HepG2 (cell line): Measurements from ENCODE around the gene ANKS6. TPM values are rescaled to one million over a fixed set of nuclear protein-coding genes. Genes with fewer than 3 reads are reported as not detected.
"Not testable (repeated sequence)": the region's sequence is repeated elsewhere in the genome, so short reads cannot be mapped to it uniquely, and the experiment has no call there.

ENCODE experiments used
- ATAC-seq: fragments of 200-7000 bp; cut with Tn5 transposase; 3 replicates; pipeline ENCODE4 v1.9.1; 2020; ENCODE audit warnings: mild to moderate bottlenecking, moderate library complexity
- BruUV-seq: library from RNA; stranded (reverse); fragments of 400-500 nt; replicated peaks from 2 replicates; lab custom pipeline; 2021; lab: Mats Ljungman, UMichigan
- CTCF ChIA-PET: fragments of 300-600 bp; formaldehyde crosslinking; extraction: SDS; loops from one replicate; lab custom pipeline; 2021; ENCODE audit warnings: low total read pairs, inconsistent platforms, low intra/inter-chr PET ratio; lab: Yijun Ruan, JAX
- POLR2A ChIA-PET: fragments of 350-600 bp; sonication (Branson Sonifier 250); formaldehyde crosslinking; loops from one replicate; lab custom pipeline; 2020; ENCODE audit warnings: antibody characterized with exemption, inconsistent platforms; lab: Yijun Ruan, JAX
- DNase-seq: peaks from one replicate; pipeline ENCODE4 v3.0.0-alpha.2; 2015; ENCODE audit warnings: low spot score
- FAIRE-seq: peaks from 3 replicates; lab custom pipeline; 2011; peaks lifted over from hg19 to GRCh38; lab: Jason Lieb, UNC
- H2AFZ ChIP-seq: one replicate; pipeline ENCODE4 v1.6.1; 2011; ENCODE audit warnings: low read length, inconsistent platforms
- H3K27ac ChIP-seq: fragments of 300-600 bp; 3 replicates; pipeline ENCODE4 v1.8.0; 2011; ENCODE audit warnings: mixed run types, mild to moderate bottlenecking, mixed read lengths, low read length, inconsistent platforms; ENCODE audit not compliant: insufficient read depth; ENCODE audit errors: extremely low read length
- H3K27me3 ChIP-seq, 2 experiments: fragments of 200-600 bp in 1 of 2; 2 replicates in 1 of 2; 3 replicates in 1 of 2; pipeline versions ENCODE4 v1.6.0 to v1.8.0; 2011; ENCODE audit warnings: low read length in 2 of 2, mild to moderate bottlenecking in 2 of 2, moderate library complexity in 2 of 2, inconsistent platforms in 1 of 2; ENCODE audit not compliant: insufficient read depth in 2 of 2, control insufficient read depth in 1 of 2
- H3K36me3 ChIP-seq, 2 experiments: fragments of 200-600 bp in 1 of 2; replicated peaks in 1 of 2; 2 replicates in 1 of 2; 3 replicates in 1 of 2; pipeline versions ENCODE4 v1.5.1 to v1.8.0; 2011; ENCODE audit warnings: low read length in 2 of 2, inconsistent platforms in 1 of 2; ENCODE audit not compliant: insufficient read depth in 2 of 2, control insufficient read depth in 1 of 2
- H3K4me1 ChIP-seq: 2 replicates; pipeline ENCODE4 v1.5.1; 2012; ENCODE audit warnings: low read length, inconsistent platforms; ENCODE audit not compliant: insufficient read depth
- H3K4me2 ChIP-seq: 2 replicates; pipeline ENCODE4 v1.6.0; 2011; ENCODE audit warnings: low read depth, low read length, inconsistent platforms
- H3K4me3 ChIP-seq, 3 experiments: fragments of 200-600 bp in 1 of 3; sonication (generic), shearing (Covaris generic) in 1 of 3; replicated peaks in 1 of 3; 2 replicates each; pipeline ENCODE4 v1.5.1; 2011 to 2016; ENCODE audit warnings: low read length in 3 of 3, inconsistent platforms in 2 of 3, low read depth in 2 of 3, mild to moderate bottlenecking in 2 of 3, control low read depth in 1 of 3, mixed read lengths in 1 of 3; ENCODE audit not compliant: insufficient read depth in 1 of 3
- H3K79me2 ChIP-seq: one replicate; pipeline ENCODE4 v1.6.1; 2011; ENCODE audit warnings: low read length, inconsistent platforms; ENCODE audit not compliant: insufficient read depth
- H3K9ac ChIP-seq: 2 replicates; pipeline ENCODE4 v1.6.0; 2011; ENCODE audit warnings: mild to moderate bottlenecking, low read depth, low read length, inconsistent platforms; ENCODE audit not compliant: insufficient read depth
- H3K9me3 ChIP-seq: 2 replicates; pipeline ENCODE4 v1.5.1; 2012; ENCODE audit warnings: mild to moderate bottlenecking, low read length
- H4K20me1 ChIP-seq: 2 replicates; pipeline ENCODE4 v1.6.0; 2011; ENCODE audit warnings: inconsistent platforms, mild to moderate bottlenecking, low read length, moderate library complexity; ENCODE audit not compliant: insufficient read depth
- WGBS: methylation state at CpG from one replicate; pipeline ENCODE4 v1.1.6; 2017; ENCODE audit warnings: low lambda C conversion rate; 5-methylcytosine and 5-hydroxymethylcytosine counted together
- in situ Hi-C: cut with HindIII; loops from 2 replicates; pipeline ENCODE4 v1.10.0; 2017; ENCODE audit warnings: low pct_unique_long_range_greater_than_20kb; ENCODE audit not compliant: extremely low pct_ligation_motif_present
- intact Hi-C: fragments of 100-400 bp; cut with micrococcal nuclease; formaldehyde crosslinking; loops from one replicate; pipeline ENCODE4 v1.10.0; 2022; ENCODE audit not compliant: unreplicated experiment
- polyA plus RNA-seq, 8 experiments: library from polyadenylated mRNA; depleted of rRNA in 3 of 8; stranded (reverse) in 7 of 8; unstranded in 1 of 8; fragments of >200 nt; fragmentation: Illumina TruSeq in 4 of 8; extraction: Trizol in 4 of 8; gene quantifications; 2 replicates each; pipeline versions ENCODE4 v1.2.1 to v1.2.3, GENCODE V29; 2011 to 2016; ENCODE audit warnings: low read depth in 4 of 8, missing spikeins in 1 of 8, mixed read lengths in 1 of 8; ENCODE audit not compliant: insufficient read depth in 1 of 8
- total RNA-seq, 5 experiments: library from RNA; depleted of rRNA; stranded (reverse); fragments of >200 nt; fragmentation: Illumina TruSeq; extraction: Trizol; gene quantifications; 2 replicates each; pipeline ENCODE4 v1.2.3, GENCODE V29; 2016; ENCODE audit warnings: low read depth in 1 of 5
- TF ChIP-seq, protein P1 (sequence below): sonication (generic); formaldehyde crosslinking; IDR thresholded peaks from 2 replicates; pipeline ENCODE4 v1.5.0; 2020; ENCODE audit warnings: mild to moderate bottlenecking, missing genetic modification reagents

ANKS6 gene
- total and polyA plus RNA-seq, 2 of the 13 experiments (the other 11 are each of a cell fraction or from before 2014, with no cell fraction given), result 8.8 to 10.7 TPM

- TF ChIP-seq, protein P1, sequence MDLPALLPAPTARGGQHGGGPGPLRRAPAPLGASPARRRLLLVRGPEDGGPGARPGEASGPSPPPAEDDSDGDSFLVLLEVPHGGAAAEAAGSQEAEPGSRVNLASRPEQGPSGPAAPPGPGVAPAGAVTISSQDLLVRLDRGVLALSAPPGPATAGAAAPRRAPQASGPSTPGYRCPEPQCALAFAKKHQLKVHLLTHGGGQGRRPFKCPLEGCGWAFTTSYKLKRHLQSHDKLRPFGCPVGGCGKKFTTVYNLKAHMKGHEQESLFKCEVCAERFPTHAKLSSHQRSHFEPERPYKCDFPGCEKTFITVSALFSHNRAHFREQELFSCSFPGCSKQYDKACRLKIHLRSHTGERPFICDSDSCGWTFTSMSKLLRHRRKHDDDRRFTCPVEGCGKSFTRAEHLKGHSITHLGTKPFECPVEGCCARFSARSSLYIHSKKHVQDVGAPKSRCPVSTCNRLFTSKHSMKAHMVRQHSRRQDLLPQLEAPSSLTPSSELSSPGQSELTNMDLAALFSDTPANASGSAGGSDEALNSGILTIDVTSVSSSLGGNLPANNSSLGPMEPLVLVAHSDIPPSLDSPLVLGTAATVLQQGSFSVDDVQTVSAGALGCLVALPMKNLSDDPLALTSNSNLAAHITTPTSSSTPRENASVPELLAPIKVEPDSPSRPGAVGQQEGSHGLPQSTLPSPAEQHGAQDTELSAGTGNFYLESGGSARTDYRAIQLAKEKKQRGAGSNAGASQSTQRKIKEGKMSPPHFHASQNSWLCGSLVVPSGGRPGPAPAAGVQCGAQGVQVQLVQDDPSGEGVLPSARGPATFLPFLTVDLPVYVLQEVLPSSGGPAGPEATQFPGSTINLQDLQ (CRISPR knock-in tag), result no peak
- TF ChIP-seq, all 625 proteins: peak for 0
Measured at GRCh38 chr9:98686961-98687855, 109.1 kb downstream of the ANKS6 start (continued).

- H3K4me1 ChIP-seq, H3K9me3 ChIP-seq, H2AFZ ChIP-seq, H4K20me1 ChIP-seq, H3K79me2 ChIP-seq, ATAC-seq, CTCF ChIA-PET, H3K4me2 ChIP-seq, H3K27ac ChIP-seq, H3K4me3 ChIP-seq, in situ Hi-C loops, DNase-seq, H3K27me3 ChIP-seq, BruUV-seq, H3K36me3 ChIP-seq, POLR2A ChIA-PET, intact Hi-C loops, H3K9ac ChIP-seq, FAIRE-seq: not testable (repeated sequence)
- 0% methylated on average over 1 of the region's 2 CpGs for WGBS
Measured at GRCh38 chr9:98684816-98685215, 111.5 kb downstream of the ANKS6 start.

Other genes starting within 250 kb of the ANKS6 start
- gene GABBR2, start 87.6 kb downstream of the ANKS6 start, total RNA-seq (2016; rRNA removed; fragmentation: Illumina TruSeq; extraction: Trizol), result 0.02 TPM in 1 of 2 replicates, not detected in the other
- gene GABBR2, start 87.6 kb downstream of the ANKS6 start, polyA plus RNA-seq (2011; rRNA removed), result 0.01 TPM in 1 of 2 replicates, not detected in the other
- 0.07 TPM in 1 of 2 replicates, not detected in the other for gene GALNT12, start 11.1 kb upstream of the ANKS6 start, total RNA-seq (2016; rRNA removed; fragmentation: Illumina TruSeq; extraction: Trizol)
- gene GALNT12, start 11.1 kb upstream of the ANKS6 start, polyA plus RNA-seq (2011; rRNA removed), result 0.04 TPM in 1 of 2 replicates, not detected in the other
- not detected in 2 replicates for gene COL15A1, start 147.4 kb upstream of the ANKS6 start, total RNA-seq (2016; rRNA removed; fragmentation: Illumina TruSeq; extraction: Trizol)
- gene COL15A1, start 147.4 kb upstream of the ANKS6 start, polyA plus RNA-seq (2011; rRNA removed), result not detected in 2 replicates